T-helper 2 cell treated with Interferon-gamma antibody and Interleukin-4, amounts not matched to agents 5 μg/mL and 100 μg/mL, for 36 hours (primary cell): ENCODE data around the gene CEBPZOS.
A peak's percentile ranks its signal among the peaks of the same experiment; 100 is the strongest.

ENCODE experiments used
- DNase-seq: peaks from one replicate; pipeline ENCODE4 v3.0.0; 2021; ENCODE audit warnings: low spot score
- H3K27ac Mint-ChIP-seq: one replicate; pipeline ENCODE4 v1.8.0; 2021; ENCODE audit warnings: mild to moderate bottlenecking, mixed read lengths
- H3K27me3 Mint-ChIP-seq: one replicate; pipeline ENCODE4 v1.8.0; 2021; ENCODE audit warnings: low read depth, mixed read lengths
- H3K36me3 Mint-ChIP-seq: one replicate; pipeline ENCODE4 v1.8.0; 2021; ENCODE audit warnings: low read depth, mixed read lengths
- H3K4me1 Mint-ChIP-seq: one replicate; pipeline ENCODE4 v1.8.0; 2021; ENCODE audit warnings: low read depth, mixed read lengths
- H3K4me3 Mint-ChIP-seq: one replicate; pipeline ENCODE4 v1.8.0; 2022; ENCODE audit warnings: mild to moderate bottlenecking, moderate library complexity, mixed read lengths
- H3K9me3 Mint-ChIP-seq: one replicate; pipeline ENCODE4 v1.8.0; 2021; ENCODE audit warnings: mixed read lengths

Gene CEBPZOS

GRCh38 chr2:37232131-37232933 is 36.0 kb downstream of the CEBPZOS start:
- Mint-ChIP-seq H3K27ac (no peak overlapping the region), H3K36me3 (peaks cover 31% of the 10 kb centered on the region), H3K27me3 (no peaks in the 10 kb centered on the region), H3K4me1 (peaks cover 13% of the 10 kb centered on the region), H3K4me3 (no peak overlapping the region), H3K9me3 (no peaks in the 10 kb centered on the region)
- DNase-seq: no peak

- peaks cover 77% of the 10 kb centered on the region for H3K36me3 Mint-ChIP-seq
- DNase-seq: no peak
These were observed 47.1 kb downstream of the CEBPZOS start for GRCh38 chr2:37243435-37243834.

GRCh38 chr2:37244017-37244416 is 47.7 kb downstream of the CEBPZOS start:
- Mint-ChIP-seq H3K4me1 (peaks cover 23% of the 10 kb centered on the region), H3K27me3 (no peaks in the 10 kb centered on the region), H3K9me3 (peaks cover 9% of the 10 kb centered on the region), H3K27ac (no peak overlapping the region), H3K36me3 (peaks cover 73% of the 10 kb centered on the region), H3K4me3 (no peak overlapping the region)
- peak; percentile 10 for DNase-seq

More at GRCh38 chr2:37243435-37243834, 47.1 kb downstream of the CEBPZOS start:
- peaks cover 9% of the 10 kb centered on the region for H3K9me3 Mint-ChIP-seq
- H3K27ac Mint-ChIP-seq: peak overlapping the region; percentile 43
- peak overlapping the region; percentile 3 for H3K4me3 Mint-ChIP-seq
- H3K27me3 Mint-ChIP-seq: no peaks in the 10 kb centered on the region
- peaks cover 23% of the 10 kb centered on the region for H3K4me1 Mint-ChIP-seq

- H3K4me1 Mint-ChIP-seq: peaks cover 23% of the 10 kb centered on the region
- no peaks in the 10 kb centered on the region for H3K27me3 Mint-ChIP-seq
- peaks cover 75% of the 10 kb centered on the region for H3K36me3 Mint-ChIP-seq
- no peak for DNase-seq
- no peak overlapping the region for H3K4me3 Mint-ChIP-seq
- H3K27ac Mint-ChIP-seq: no peak overlapping the region
- H3K9me3 Mint-ChIP-seq: peaks cover 9% of the 10 kb centered on the region
These were observed 48.5 kb downstream of the CEBPZOS start for GRCh38 chr2:37244755-37245154.

- H3K9me3 Mint-ChIP-seq: peaks cover 9% of the 10 kb centered on the region
- H3K27ac Mint-ChIP-seq: no peak overlapping the region
These were observed 49.9 kb downstream of the CEBPZOS start for GRCh38 chr2:37246205-37246604.

GRCh38 chr2:37250869-37251740 is 54.8 kb downstream of the CEBPZOS start:
- H3K27me3 Mint-ChIP-seq: no peaks in the 10 kb centered on the region
- peaks cover 44% of the 10 kb centered on the region for H3K36me3 Mint-ChIP-seq
- H3K4me1 Mint-ChIP-seq: no peaks in the 10 kb centered on the region
- H3K4me3 Mint-ChIP-seq: no peak overlapping the region
- no peak for DNase-seq
- H3K27ac Mint-ChIP-seq: no peak overlapping the region
- H3K9me3 Mint-ChIP-seq: no peaks in the 10 kb centered on the region

More at GRCh38 chr2:37246205-37246604, 49.9 kb downstream of the CEBPZOS start:
- H3K4me1 Mint-ChIP-seq: peaks cover 16% of the 10 kb centered on the region
- no peak for DNase-seq
- H3K4me3 Mint-ChIP-seq: no peak overlapping the region
- H3K36me3 Mint-ChIP-seq: peaks cover 72% of the 10 kb centered on the region
- no peaks in the 10 kb centered on the region for H3K27me3 Mint-ChIP-seq
